Muscle layer of duodenum (tissue), 2 donors: ENCODE results near the gene TTC8.
"Not testable (repeated sequence)": the region's sequence is repeated elsewhere in the genome, so short reads cannot be mapped to it uniquely, and the experiment has no call there.

Experiments
- H3K27ac ChIP-seq: one replicate; pipeline ENCODE4 v1.7.0; 2013; ENCODE audit warnings: mild to moderate bottlenecking, low read length
- H3K27me3 ChIP-seq: one replicate; pipeline ENCODE4 v1.7.0; 2013; ENCODE audit warnings: low read depth, mild to moderate bottlenecking, control low read depth, low read length
- H3K36me3 ChIP-seq, 2 donors: one replicate each; pipeline ENCODE4 v1.7.0; 2013; ENCODE audit warnings: low read length in 2 of 2, control low read depth in 1 of 2, mild to moderate bottlenecking in 1 of 2; ENCODE audit not compliant: insufficient read depth in 2 of 2, control insufficient read depth in 1 of 2
- H3K4me1 ChIP-seq, 2 donors: one replicate each; pipeline ENCODE4 v1.7.0; 2013; ENCODE audit warnings: low read length in 2 of 2, mild to moderate bottlenecking in 2 of 2, control low read depth in 1 of 2, moderate library complexity in 1 of 2; ENCODE audit not compliant: insufficient read depth in 2 of 2, control insufficient read depth in 1 of 2
- H3K4me3 ChIP-seq, 2 donors: one replicate each; pipeline ENCODE4 v1.7.0; 2013; ENCODE audit warnings: low read length in 2 of 2, low read depth in 1 of 2, mild to moderate bottlenecking in 1 of 2
- H3K9me3 ChIP-seq, 2 donors: one replicate each; pipeline ENCODE4 v1.7.0; 2013; ENCODE audit warnings: low read length in 2 of 2, control low read depth in 1 of 2, mild to moderate bottlenecking in 1 of 2; ENCODE audit not compliant: control insufficient read depth in 1 of 2
- donor health status: healthy.

Gene TTC8

GRCh38 chr14:88824314-88825077, at the start of gene TTC8:
Gene TTC8 (plus strand): TSS chr14:88824651. CDS start chr14:88824708, 57 bp downstream.
- H3K27ac ChIP-seq: peak within 1 kb of the TSS; percentile 89
- H3K36me3 ChIP-seq: no peaks in the 10 kb centered on the region
- no peaks in the 10 kb centered on the region for H3K9me3 ChIP-seq
- H3K27me3 ChIP-seq: no peaks in the 10 kb centered on the region
- H3K4me3 ChIP-seq: peak within 1 kb of the TSS; percentile 77 to 92
- H3K4me1 ChIP-seq: peaks cover 0 to 10% of the 10 kb centered on the region in 2 donors

GRCh38 chr14:88775532-88775931, 48.9 kb upstream of the TTC8 start:
- Histone ChIP-seq H3K4me3 (no peak overlapping the region), H3K27me3 (no peaks in the 10 kb centered on the region), H3K9me3 (no peaks in the 10 kb centered on the region), H3K36me3 (no peaks in the 10 kb centered on the region), H3K27ac (no peak overlapping the region), H3K4me1 (no peaks in the 10 kb centered on the region)

GRCh38 chr14:88785911-88786310, 38.5 kb upstream of the TTC8 start:
- no peak overlapping the region for H3K4me3 ChIP-seq
- H3K27me3 ChIP-seq: no peaks in the 10 kb centered on the region
- no peaks in the 10 kb centered on the region for H3K36me3 ChIP-seq
- no peaks in the 10 kb centered on the region for H3K4me1 ChIP-seq
- no peak overlapping the region for H3K27ac ChIP-seq
- H3K9me3 ChIP-seq: no peaks in the 10 kb centered on the region

DNA sequence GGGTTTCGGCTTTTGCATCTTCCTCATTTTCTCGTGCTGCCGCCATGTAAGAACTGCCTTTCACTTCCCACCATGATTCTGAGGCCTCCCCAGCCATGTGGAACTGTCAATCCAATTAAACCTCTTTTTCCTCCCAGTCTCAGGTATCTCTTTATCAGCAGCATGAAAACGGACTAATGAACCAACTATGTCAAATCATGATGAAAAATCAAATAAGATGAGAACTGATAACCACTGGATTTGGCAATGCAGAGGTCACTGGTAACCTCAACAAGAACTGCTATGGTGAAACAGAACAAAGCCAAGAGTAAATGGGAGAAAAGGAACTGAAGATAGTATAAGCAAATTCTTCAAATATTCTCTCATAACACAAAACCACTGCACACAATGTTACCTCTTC, 37.7 kb upstream of the TTC8 start:
- no peaks in the 10 kb centered on the region for H3K9me3 ChIP-seq
- H3K4me1 ChIP-seq: no peaks in the 10 kb centered on the region
- no peak overlapping the region for H3K27ac ChIP-seq
- H3K36me3 ChIP-seq: no peaks in the 10 kb centered on the region
- no peaks in the 10 kb centered on the region for H3K27me3 ChIP-seq
- no peak overlapping the region for H3K4me3 ChIP-seq

- H3K27me3 ChIP-seq, H3K27ac ChIP-seq, H3K4me1 ChIP-seq, H3K9me3 ChIP-seq, H3K36me3 ChIP-seq, H3K4me3 ChIP-seq: not testable (repeated sequence)
Observed at GRCh38 chr14:88789573-88789972, 34.9 kb upstream of the TTC8 start.

DNA sequence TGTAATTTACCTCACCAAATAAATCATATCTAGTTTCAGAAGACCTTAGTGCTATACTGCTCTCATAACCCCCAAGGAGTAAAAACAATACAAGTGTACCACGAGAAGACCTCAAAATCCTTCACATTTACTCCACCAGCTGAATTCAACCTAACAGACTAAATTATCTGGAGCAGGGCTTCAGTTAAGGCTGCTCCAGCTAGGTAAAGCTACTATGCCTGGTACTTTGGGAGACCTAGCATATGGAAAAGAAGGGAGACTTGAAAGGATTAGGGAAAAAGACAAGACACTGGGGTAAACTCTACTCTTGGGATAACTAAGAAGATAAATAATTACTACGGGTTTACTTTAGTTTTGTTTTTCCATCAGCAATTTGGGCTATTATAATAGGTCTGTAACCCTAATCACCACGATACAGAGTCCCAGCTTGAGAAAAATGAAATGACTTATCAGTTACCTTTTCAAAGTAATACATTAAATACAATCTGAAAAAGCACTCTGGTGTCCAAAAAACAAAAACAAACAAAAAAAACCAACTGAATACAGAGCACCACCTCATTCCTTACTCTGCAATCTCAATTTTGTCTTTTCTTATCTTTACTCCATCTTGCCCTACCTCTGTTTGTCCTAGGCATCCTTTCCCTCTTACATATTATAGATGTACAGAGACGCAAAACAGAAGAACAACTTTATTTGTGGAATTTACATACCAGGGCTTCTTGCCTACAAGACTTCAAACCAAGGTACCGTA, 33.8 kb upstream of the TTC8 start:
- Histone ChIP-seq H3K4me3 (no peak overlapping the region), H3K36me3 (no peaks in the 10 kb centered on the region), H3K27ac (no peak overlapping the region), H3K9me3 (no peaks in the 10 kb centered on the region), H3K4me1 (peaks cover 0 to 5% of the 10 kb centered on the region in 2 donors), H3K27me3 (no peaks in the 10 kb centered on the region)

- no peak overlapping the region for H3K27ac ChIP-seq
- no peaks in the 10 kb centered on the region for H3K27me3 ChIP-seq
- peaks cover 0 to 5% of the 10 kb centered on the region in 2 donors for H3K4me1 ChIP-seq
- H3K4me3 ChIP-seq: no peak overlapping the region
- H3K9me3 ChIP-seq: no peaks in the 10 kb centered on the region
- no peaks in the 10 kb centered on the region for H3K36me3 ChIP-seq
Observed at GRCh38 chr14:88791252-88791621, 33.2 kb upstream of the TTC8 start.

DNA sequence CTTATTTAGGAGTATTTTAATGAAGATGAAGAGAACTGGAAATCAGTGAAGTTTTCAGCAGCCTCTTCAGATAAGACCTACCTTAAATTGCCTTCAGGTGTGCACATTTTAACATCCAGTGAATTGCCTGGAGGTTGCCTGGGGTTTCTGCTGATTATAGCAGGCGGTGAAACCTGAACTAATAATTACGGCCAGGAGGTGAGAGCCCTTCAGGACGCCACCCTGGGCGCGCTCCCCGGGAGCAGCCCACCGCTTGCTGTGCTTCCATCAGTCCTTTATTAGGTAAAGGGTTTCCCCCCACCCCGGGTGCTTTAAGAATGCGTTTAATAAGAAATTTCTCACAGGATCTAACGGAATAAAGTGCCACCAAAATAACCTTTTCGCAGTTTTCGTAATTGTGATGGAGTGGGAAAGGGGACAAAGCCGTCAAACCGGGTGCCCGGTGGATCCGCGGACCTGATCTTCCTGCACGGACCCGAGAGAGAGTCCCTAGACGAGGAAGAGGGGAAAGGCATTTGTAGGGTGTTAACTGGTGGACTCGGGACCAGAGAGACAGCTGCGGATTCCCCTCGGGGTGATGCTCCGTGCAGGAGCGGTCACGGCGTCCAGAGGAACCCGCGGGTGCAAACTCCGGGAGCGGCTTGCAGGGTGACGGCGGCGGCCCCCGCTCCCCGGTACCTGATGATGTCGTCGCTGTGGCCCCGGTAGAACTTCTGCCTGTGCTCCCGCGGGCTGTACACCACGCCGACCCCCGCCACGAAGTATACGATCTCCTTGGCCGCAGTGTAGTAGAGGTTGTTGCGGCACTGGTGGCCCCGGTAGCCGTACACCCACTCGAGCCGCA, 32.6 kb upstream of the TTC8 start:
- no peak overlapping the region for H3K27ac ChIP-seq
- peaks cover 0 to 5% of the 10 kb centered on the region in 2 donors for H3K4me1 ChIP-seq
- no peaks in the 10 kb centered on the region for H3K9me3 ChIP-seq
- no peaks in the 10 kb centered on the region for H3K36me3 ChIP-seq
- H3K27me3 ChIP-seq: no peaks in the 10 kb centered on the region
- H3K4me3 ChIP-seq: peak overlapping the region; percentile 59 to 78

DNA sequence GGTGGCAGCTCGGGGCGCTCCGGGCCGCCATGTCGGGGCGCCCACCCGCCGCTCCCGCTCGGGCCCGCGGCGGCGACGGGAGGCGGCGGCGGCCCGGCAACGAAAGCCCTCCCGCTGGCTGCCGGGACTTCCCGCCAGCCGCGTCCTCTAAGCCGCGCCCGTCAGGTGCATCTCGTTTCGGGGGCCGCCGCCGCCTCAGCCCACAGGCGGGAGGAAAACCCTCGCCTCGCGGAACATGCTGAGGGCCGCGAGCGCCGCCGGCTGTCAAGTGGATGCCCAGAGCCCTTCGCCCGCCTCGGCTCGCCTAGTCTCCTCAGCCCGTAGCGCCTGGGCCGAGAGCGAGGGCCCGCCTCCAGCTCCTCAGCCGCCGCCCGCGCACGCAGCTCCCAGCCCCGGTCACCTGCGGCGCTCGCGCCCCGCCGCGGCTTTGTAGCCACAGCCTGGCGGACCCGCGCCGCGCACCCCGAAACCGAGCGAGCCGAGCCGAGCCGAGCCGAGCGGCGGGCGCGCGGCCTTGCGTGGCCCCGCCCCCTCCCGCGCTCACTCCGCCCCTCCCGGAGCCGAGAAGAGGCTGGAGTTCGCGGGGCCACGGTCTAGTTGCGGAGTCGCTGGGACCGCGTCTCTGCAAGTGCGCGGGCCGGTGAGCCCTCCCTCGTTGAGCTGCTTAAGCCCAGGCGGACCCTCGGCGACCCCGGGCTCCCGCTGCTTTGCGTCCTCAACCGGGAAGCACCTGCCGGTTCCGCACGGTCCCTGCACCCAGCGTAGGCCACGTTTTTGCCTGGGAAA, 31.8 kb upstream of the TTC8 start, which contains the start of gene EML5:
EML5 (minus strand) TSS at position 481 of the 786 bp plus-strand sequence; CDS start at position 31, 450 bp downstream.
- no peak within 1 kb of the TSS for H3K27ac ChIP-seq
- H3K27me3 ChIP-seq: no peaks in the 10 kb centered on the region
- peaks cover 0 to 5% of the 10 kb centered on the region in 2 donors for H3K4me1 ChIP-seq
- H3K4me3 ChIP-seq: peak within 1 kb of the TSS; percentile 59 to 78
- no peaks in the 10 kb centered on the region for H3K9me3 ChIP-seq
- H3K36me3 ChIP-seq: no peaks in the 10 kb centered on the region

GRCh38 chr14:88793259-88793625, 31.2 kb upstream of the TTC8 start:
- Histone ChIP-seq H3K4me1 (peaks cover 0 to 5% of the 10 kb centered on the region in 2 donors), H3K4me3 (peak overlapping the region; percentile 52 to 78), H3K27ac (no peak overlapping the region), H3K36me3 (no peaks in the 10 kb centered on the region), H3K27me3 (no peaks in the 10 kb centered on the region), H3K9me3 (no peaks in the 10 kb centered on the region)
